GM06990 (cell line): ENCODE results near the gene PLXNA2.

Source experiments
- DNase-seq: peaks from one replicate; pipeline ENCODE4 v3.0.0-alpha.2; 2011; ENCODE audit not compliant: insufficient read length; ENCODE audit errors: extremely low read depth
- H3K27me3 ChIP-seq: replicated peaks from 2 replicates; pipeline ENCODE4 v1.6.0; 2011; ENCODE audit warnings: low read length; ENCODE audit not compliant: control insufficient read depth, insufficient read depth
- H3K36me3 ChIP-seq: 2 replicates; pipeline ENCODE4 v1.5.1; 2011; ENCODE audit warnings: low read length; ENCODE audit not compliant: control insufficient read depth, insufficient read depth
- H3K4me3 ChIP-seq: replicated peaks from 2 replicates; pipeline ENCODE4 v1.5.1; 2011; ENCODE audit warnings: low read depth, mild to moderate bottlenecking, control low read depth, low read length
- CTCF ChIP-seq: IDR thresholded peaks from 2 replicates; pipeline ENCODE4 v1.5.1; 2011; ENCODE audit warnings: low read length, control low read depth, mild to moderate bottlenecking, inconsistent platforms; ENCODE audit not compliant: insufficient read depth, poor library complexity, severe bottlenecking

PLXNA2 gene

GRCh38 chr1:207985996-207986395, 258.2 kb downstream of the PLXNA2 start:
- no peak for TF ChIP-seq CTCF
- no peak overlapping the region for H3K4me3 ChIP-seq
- H3K36me3 ChIP-seq, result no peaks in the 10 kb centered on the region
- H3K27me3 ChIP-seq, result no peaks in the 10 kb centered on the region; the same call in 1 of the 2 replicates
- DNase-seq, result no peak

GRCh38 chr1:207984831-207985572, 259.2 kb downstream of the PLXNA2 start:
- no peak for DNase-seq
- Histone ChIP-seq H3K27me3 (no peaks in the 10 kb centered on the region; the same call in 1 of the 2 replicates), H3K4me3 (no peak overlapping the region), H3K36me3 (no peaks in the 10 kb centered on the region)
- no peak for TF ChIP-seq CTCF

GRCh38 chr1:207983044-207983635, 261.0 kb downstream of the PLXNA2 start:
- Histone ChIP-seq H3K36me3 (no peaks in the 10 kb centered on the region), H3K4me3 (no peak overlapping the region), H3K27me3 (no peaks in the 10 kb centered on the region; the same call in 1 of the 2 replicates)
- TF ChIP-seq CTCF, result no peak
- DNase-seq, result no peak

- no peaks in the 10 kb centered on the region; the same call in 1 of the 2 replicates for H3K27me3 ChIP-seq
- no peak for DNase-seq
- TF ChIP-seq CTCF, result peak; percentile 71
- H3K4me3 ChIP-seq, result no peak overlapping the region
- no peaks in the 10 kb centered on the region for H3K36me3 ChIP-seq
Measured at GRCh38 chr1:207981976-207982375, 262.2 kb downstream of the PLXNA2 start.

GRCh38 chr1:207978441-207978840, 265.7 kb downstream of the PLXNA2 start:
- Histone ChIP-seq H3K27me3 (no peaks in the 10 kb centered on the region), H3K36me3 (no peaks in the 10 kb centered on the region), H3K4me3 (no peak overlapping the region)
- DNase-seq, result no peak
- no peak for TF ChIP-seq CTCF
